ENCODE results near the gene MGP.

MGP gene

DNA sequence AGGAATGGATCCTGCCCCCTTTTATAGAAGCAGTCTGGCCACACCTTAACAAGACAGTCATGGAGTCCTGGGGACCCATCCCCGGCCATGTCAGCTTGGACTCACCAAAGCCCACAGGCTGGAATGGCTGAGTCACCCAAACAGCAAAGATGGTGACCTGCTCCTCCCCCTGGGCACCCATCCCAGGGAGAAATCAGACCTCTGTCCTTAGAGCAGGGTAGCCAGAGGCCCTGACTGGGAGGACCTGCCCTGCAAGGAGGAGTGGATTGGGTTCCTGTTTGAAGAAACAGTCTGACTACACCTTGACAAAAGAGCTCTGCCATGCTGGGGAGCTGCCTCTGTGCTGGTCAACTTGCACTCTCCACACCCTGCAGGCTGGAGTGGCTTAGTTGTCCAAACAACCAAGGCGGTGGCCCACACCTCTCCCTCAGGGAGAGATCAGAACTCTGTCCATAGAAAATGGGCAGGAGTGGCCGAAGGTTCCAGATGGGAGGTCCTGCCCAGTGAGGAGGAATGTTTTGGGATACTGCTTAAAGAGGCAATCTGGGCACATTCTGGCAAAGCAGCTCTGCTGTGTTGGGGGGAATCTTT lies 16.6 kb downstream of the MGP start:
- Histone ChIP-seq H3K79me2 (ENCODE audit: low read length) (no peaks in the 10 kb centered on the region), H3K9me2 (replicated peaks; ENCODE audit: insufficient read depth, low read length) (no peaks in the 10 kb centered on the region), H2AFZ (ENCODE audit: low read length) (no peak overlapping the region), H3K4me3 (ENCODE audit: low read length) (no peak overlapping the region), H3K4me1 (ENCODE audit: low read length) (peaks cover 10% of the 10 kb centered on the region), H3K27ac (ENCODE audit: low read length) (no peak overlapping the region), H3K36me3 (replicated peaks; ENCODE audit: insufficient read depth, low read length) (no peaks in the 10 kb centered on the region), H3K4me2 (ENCODE audit: low read depth, low read length) (no peak overlapping the region), H3F3A (ENCODE audit: insufficient read depth, low read length) (no peaks in the 10 kb centered on the region), H3K9me3 (replicated peaks; ENCODE audit: insufficient read depth, low read length) (no peaks in the 10 kb centered on the region), H3K27me3 (replicated peaks; ENCODE audit: insufficient read depth, low read length) (no peaks in the 10 kb centered on the region), H3K9ac (ENCODE audit: low read length) (no peak overlapping the region), H4K20me1 (ENCODE audit: insufficient read depth, low read length) (no peaks in the 10 kb centered on the region)
- no peak for DNase-seq
- TF ChIP-seq, protein P1, sequence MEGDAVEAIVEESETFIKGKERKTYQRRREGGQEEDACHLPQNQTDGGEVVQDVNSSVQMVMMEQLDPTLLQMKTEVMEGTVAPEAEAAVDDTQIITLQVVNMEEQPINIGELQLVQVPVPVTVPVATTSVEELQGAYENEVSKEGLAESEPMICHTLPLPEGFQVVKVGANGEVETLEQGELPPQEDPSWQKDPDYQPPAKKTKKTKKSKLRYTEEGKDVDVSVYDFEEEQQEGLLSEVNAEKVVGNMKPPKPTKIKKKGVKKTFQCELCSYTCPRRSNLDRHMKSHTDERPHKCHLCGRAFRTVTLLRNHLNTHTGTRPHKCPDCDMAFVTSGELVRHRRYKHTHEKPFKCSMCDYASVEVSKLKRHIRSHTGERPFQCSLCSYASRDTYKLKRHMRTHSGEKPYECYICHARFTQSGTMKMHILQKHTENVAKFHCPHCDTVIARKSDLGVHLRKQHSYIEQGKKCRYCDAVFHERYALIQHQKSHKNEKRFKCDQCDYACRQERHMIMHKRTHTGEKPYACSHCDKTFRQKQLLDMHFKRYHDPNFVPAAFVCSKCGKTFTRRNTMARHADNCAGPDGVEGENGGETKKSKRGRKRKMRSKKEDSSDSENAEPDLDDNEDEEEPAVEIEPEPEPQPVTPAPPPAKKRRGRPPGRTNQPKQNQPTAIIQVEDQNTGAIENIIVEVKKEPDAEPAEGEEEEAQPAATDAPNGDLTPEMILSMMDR (IDR thresholded peaks at IDR 0.05; ENCODE audit: low read length) = no peak
- TF ChIP-seq EZH2 (optimal IDR thresholded peaks at IDR 0.05; ENCODE audit: low read depth, low read length) = no peak
- TF ChIP-seq EZH2phosphoT487 (IDR thresholded peaks at IDR 0.05; ENCODE audit: low read length) = no peak

DNA sequence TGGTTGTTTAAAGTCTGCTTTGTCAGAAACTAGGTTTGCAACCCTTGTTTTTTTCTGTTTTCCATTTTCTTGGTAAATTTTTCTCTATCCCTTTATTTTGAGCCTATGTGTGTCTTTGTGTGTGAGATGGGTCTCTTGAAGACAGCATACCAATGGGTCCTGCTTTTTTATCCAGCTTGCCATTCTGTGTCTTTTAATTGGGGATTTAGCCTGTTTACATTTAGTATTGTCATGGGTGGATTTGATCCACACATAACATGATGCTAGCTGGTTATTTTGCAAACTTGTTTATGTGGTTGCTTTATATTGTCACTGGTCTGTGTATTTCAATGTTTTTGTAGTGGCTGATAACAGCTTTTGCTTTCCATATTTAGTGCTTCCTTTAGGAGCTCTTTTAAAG lies 25.2 kb downstream of the MGP start:
- Histone ChIP-seq H3F3A (ENCODE audit: insufficient read depth, low read length) (no peaks in the 10 kb centered on the region), H3K27me3 (replicated peaks; ENCODE audit: insufficient read depth, low read length) (no peaks in the 10 kb centered on the region), H3K9me3 (replicated peaks; ENCODE audit: insufficient read depth, low read length) (no peaks in the 10 kb centered on the region), H3K36me3 (replicated peaks; ENCODE audit: insufficient read depth, low read length) (no peaks in the 10 kb centered on the region), H3K4me2 (ENCODE audit: low read depth, low read length) (no peak overlapping the region), H2AFZ (ENCODE audit: low read length) (no peak overlapping the region), H3K9me2 (replicated peaks; ENCODE audit: insufficient read depth, low read length) (no peaks in the 10 kb centered on the region), H3K79me2 (ENCODE audit: low read length) (no peaks in the 10 kb centered on the region), H3K27ac (ENCODE audit: low read length) (no peak overlapping the region), H3K9ac (ENCODE audit: low read length) (no peak overlapping the region), H4K20me1 (ENCODE audit: insufficient read depth, low read length) (no peaks in the 10 kb centered on the region), H3K4me1 (ENCODE audit: low read length) (no peaks in the 10 kb centered on the region), H3K4me3 (ENCODE audit: low read length) (no peak overlapping the region)
- no peak for DNase-seq
- TF ChIP-seq EZH2 (optimal IDR thresholded peaks at IDR 0.05; ENCODE audit: low read depth, low read length) = no peak
- no peak for TF ChIP-seq EZH2phosphoT487 (IDR thresholded peaks at IDR 0.05; ENCODE audit: low read length)

DNA sequence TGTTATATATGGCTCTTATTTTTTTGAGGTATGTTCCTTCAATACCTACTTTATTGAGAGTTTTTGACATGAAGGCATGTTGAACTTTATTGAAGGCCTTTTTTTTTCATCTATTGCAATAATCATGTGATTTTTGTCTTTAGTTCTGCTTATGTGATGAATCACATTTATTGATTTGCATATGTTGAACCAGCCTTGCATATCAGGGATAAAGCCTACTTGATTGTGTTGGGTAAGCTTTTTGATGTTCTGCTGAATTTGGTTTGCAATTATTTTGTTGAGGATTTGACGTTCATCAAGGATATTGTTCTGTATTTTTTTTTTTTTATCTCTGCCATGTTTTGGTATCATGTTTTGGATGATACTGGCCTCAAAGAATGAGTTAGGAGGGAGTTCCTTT lies 27.1 kb downstream of the MGP start:
- Histone ChIP-seq H3K27ac (ENCODE audit: low read length) (no peak overlapping the region), H3K36me3 (replicated peaks; ENCODE audit: insufficient read depth, low read length) (no peaks in the 10 kb centered on the region), H3F3A (ENCODE audit: insufficient read depth, low read length) (no peaks in the 10 kb centered on the region), H3K79me2 (ENCODE audit: low read length) (no peaks in the 10 kb centered on the region), H4K20me1 (ENCODE audit: insufficient read depth, low read length) (no peaks in the 10 kb centered on the region), H3K27me3 (replicated peaks; ENCODE audit: insufficient read depth, low read length) (no peaks in the 10 kb centered on the region), H3K9me2 (replicated peaks; ENCODE audit: insufficient read depth, low read length) (no peaks in the 10 kb centered on the region), H3K9ac (ENCODE audit: low read length) (no peak overlapping the region), H3K4me3 (ENCODE audit: low read length) (no peak overlapping the region), H3K4me1 (ENCODE audit: low read length) (no peaks in the 10 kb centered on the region), H3K4me2 (ENCODE audit: low read depth, low read length) (no peak overlapping the region), H2AFZ (ENCODE audit: low read length) (no peak overlapping the region), H3K9me3 (replicated peaks; ENCODE audit: insufficient read depth, low read length) (no peaks in the 10 kb centered on the region)
- no peak for TF ChIP-seq EZH2 (optimal IDR thresholded peaks at IDR 0.05; ENCODE audit: low read depth, low read length)
- no peak for TF ChIP-seq EZH2phosphoT487 (IDR thresholded peaks at IDR 0.05; ENCODE audit: low read length)
- TF ChIP-seq, protein P1 (IDR thresholded peaks at IDR 0.05; ENCODE audit: low read length) = no peak
- DNase-seq = no peak

DNA sequence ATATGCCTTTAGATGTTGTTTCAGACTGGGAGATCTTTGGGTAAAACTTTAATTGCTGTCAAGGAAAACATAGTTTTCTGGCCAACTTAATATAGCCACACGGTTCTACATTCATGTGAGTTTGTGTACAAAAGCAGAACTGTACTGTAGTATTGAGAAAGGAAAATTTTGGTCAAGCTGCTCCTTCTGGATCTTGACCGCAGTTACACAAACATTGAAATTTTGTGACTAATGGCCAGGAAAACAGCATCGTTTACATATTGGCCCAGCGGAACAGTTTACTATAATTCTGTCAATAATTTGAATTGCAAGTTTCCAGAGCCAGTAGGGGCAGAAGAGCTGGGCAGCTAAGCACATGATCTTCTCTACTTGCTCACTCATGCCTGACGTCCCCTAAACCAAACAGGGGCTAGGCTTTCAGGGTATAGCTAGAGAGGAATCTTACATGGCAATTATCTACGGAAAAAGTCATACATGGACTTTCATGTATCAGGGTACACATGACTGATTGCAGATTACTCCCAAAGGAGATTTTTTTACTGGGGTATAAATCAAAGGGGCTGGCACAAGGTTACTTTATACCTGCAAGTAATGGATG lies 31.0 kb downstream of the MGP start:
- no peaks in the 10 kb centered on the region for H3K27me3 ChIP-seq (replicated peaks; ENCODE audit: insufficient read depth, low read length)
- no peaks in the 10 kb centered on the region for H3K79me2 ChIP-seq (ENCODE audit: low read length)
- no peaks in the 10 kb centered on the region for H4K20me1 ChIP-seq (ENCODE audit: insufficient read depth, low read length)
- no peaks in the 10 kb centered on the region for H3K36me3 ChIP-seq (replicated peaks; ENCODE audit: insufficient read depth, low read length)
- no peak overlapping the region for H3K9ac ChIP-seq (ENCODE audit: low read length)
- no peak overlapping the region for H3K4me2 ChIP-seq (ENCODE audit: low read depth, low read length)
- H3F3A ChIP-seq (ENCODE audit: insufficient read depth, low read length) = peaks cover 11% of the 10 kb centered on the region; the same call in 1 of the 2 replicates
- no peak overlapping the region for H3K27ac ChIP-seq (ENCODE audit: low read length)
- TF ChIP-seq EZH2 (optimal IDR thresholded peaks at IDR 0.05; ENCODE audit: low read depth, low read length) (no peak), EZH2phosphoT487 (IDR thresholded peaks at IDR 0.05; ENCODE audit: low read length) (no peak)
- TF ChIP-seq, protein P1 (IDR thresholded peaks at IDR 0.05; ENCODE audit: low read length) = no peak
- H2AFZ ChIP-seq (ENCODE audit: low read length) = no peak overlapping the region
- no peak for DNase-seq
- no peaks in the 10 kb centered on the region for H3K9me2 ChIP-seq (replicated peaks; ENCODE audit: insufficient read depth, low read length)
- H3K4me3 ChIP-seq (ENCODE audit: low read length) = no peak overlapping the region
- H3K9me3 ChIP-seq (replicated peaks; ENCODE audit: insufficient read depth, low read length) = no peaks in the 10 kb centered on the region
- H3K4me1 ChIP-seq (ENCODE audit: low read length) = peaks cover 16% of the 10 kb centered on the region
